ENCODE data around the gene CCL21.

CCL21 gene

GRCh38 chr9:34707130-34707529 lies 2.8 kb downstream of the CCL21 start:
- DNase-seq (ENCODE audit: low read depth) = no peak
- no peak overlapping the region for H3K4me3 ChIP-seq (ENCODE audit: control insufficient read depth, low read depth, low read length)
- no peak for TF ChIP-seq CTCF (conservative IDR thresholded peaks at IDR 0.05; ENCODE audit: control insufficient read depth, insufficient read depth, low read depth, low read length)

GRCh38 chr9:34701769-34702736 lies 7.9 kb downstream of the CCL21 start:
- DNase-seq (ENCODE audit: low read depth) = peak; percentile 92
- peak; percentile 99 for TF ChIP-seq CTCF (conservative IDR thresholded peaks at IDR 0.05; ENCODE audit: control insufficient read depth, insufficient read depth, low read depth, low read length)
- peak overlapping the region; percentile 58 for H3K4me3 ChIP-seq (ENCODE audit: control insufficient read depth, low read depth, low read length)

GRCh38 chr9:34701023-34701768 lies 8.7 kb downstream of the CCL21 start:
- DNase-seq (ENCODE audit: low read depth) = peak; percentile 46
- TF ChIP-seq CTCF (conservative IDR thresholded peaks at IDR 0.05; ENCODE audit: control insufficient read depth, insufficient read depth, low read depth, low read length) = peak; percentile 65
- H3K4me3 ChIP-seq (ENCODE audit: control insufficient read depth, low read depth, low read length) = peak overlapping the region; percentile 58

GRCh38 chr9:34694811-34695210 lies 15.1 kb downstream of the CCL21 start:
- no peak for TF ChIP-seq CTCF (conservative IDR thresholded peaks at IDR 0.05; ENCODE audit: control insufficient read depth, insufficient read depth, low read depth, low read length)
- DNase-seq (ENCODE audit: low read depth) = no peak
- H3K4me3 ChIP-seq (ENCODE audit: control insufficient read depth, low read depth, low read length) = no peak overlapping the region

- H3K4me3 ChIP-seq (ENCODE audit: control insufficient read depth, low read depth, low read length) = no peak overlapping the region
- DNase-seq (ENCODE audit: low read depth) = no peak
- no peak for TF ChIP-seq CTCF (conservative IDR thresholded peaks at IDR 0.05; ENCODE audit: control insufficient read depth, insufficient read depth, low read depth, low read length)
Measured at GRCh38 chr9:34693560-34693959, 16.4 kb downstream of the CCL21 start.

GRCh38 chr9:34691936-34692315 lies 18.0 kb downstream of the CCL21 start:
- DNase-seq (ENCODE audit: low read depth) = no peak
- no peak for TF ChIP-seq CTCF (conservative IDR thresholded peaks at IDR 0.05; ENCODE audit: control insufficient read depth, insufficient read depth, low read depth, low read length)
- no peak overlapping the region for H3K4me3 ChIP-seq (ENCODE audit: control insufficient read depth, low read depth, low read length)

All from fibroblast of mammary gland (primary cell).